Mesothelial cell of epicardium (in vitro differentiated cells): Measurements from ENCODE around the gene GALT. TPM values are rescaled to one million over a fixed set of nuclear protein-coding genes. Genes with fewer than 3 reads are reported as not detected.

Experiments
- DNase-seq, 2 experiments: peaks; one replicate each; pipeline ENCODE4 v3.0.0; 2021; ENCODE audit warnings: low spot score in 2 of 2; ENCODE audit not compliant: unreplicated experiment in 2 of 2
- H3K27ac Mint-ChIP-seq: 2 replicates; pipeline ENCODE4 v1.8.0; 2021; ENCODE audit warnings: mixed read lengths
- H3K27me3 Mint-ChIP-seq: 2 replicates; pipeline ENCODE4 v1.8.0; 2021; ENCODE audit warnings: low read depth, mixed read lengths
- H3K36me3 Mint-ChIP-seq: 2 replicates; pipeline ENCODE4 v1.8.0; 2021; ENCODE audit warnings: mixed read lengths
- H3K4me1 Mint-ChIP-seq: 2 replicates; pipeline ENCODE4 v1.8.0; 2021; ENCODE audit warnings: mixed read lengths
- H3K4me3 Mint-ChIP-seq: 2 replicates; pipeline ENCODE4 v1.8.0; 2021; ENCODE audit warnings: mild to moderate bottlenecking, moderate library complexity, mixed read lengths
- H3K9me3 Mint-ChIP-seq: 2 replicates; pipeline ENCODE4 v1.8.0; 2021; ENCODE audit warnings: mixed read lengths
- total RNA-seq: library from RNA; stranded (reverse); gene quantifications from 3 replicates; pipeline ENCODE4 v1.2.1, GENCODE V29; 2021
- TF ChIP-seq, protein P1 (sequence below): fragments of 200-600 bp; sonication (generic); IDR thresholded peaks from one replicate; pipeline ENCODE4 v1.5.0; 2021; ENCODE audit warnings: antibody characterized with exemption; ENCODE audit not compliant: unreplicated experiment

Gene GALT
- total RNA-seq, 1 donor from 2014 or later: 88.5 TPM

DNA sequence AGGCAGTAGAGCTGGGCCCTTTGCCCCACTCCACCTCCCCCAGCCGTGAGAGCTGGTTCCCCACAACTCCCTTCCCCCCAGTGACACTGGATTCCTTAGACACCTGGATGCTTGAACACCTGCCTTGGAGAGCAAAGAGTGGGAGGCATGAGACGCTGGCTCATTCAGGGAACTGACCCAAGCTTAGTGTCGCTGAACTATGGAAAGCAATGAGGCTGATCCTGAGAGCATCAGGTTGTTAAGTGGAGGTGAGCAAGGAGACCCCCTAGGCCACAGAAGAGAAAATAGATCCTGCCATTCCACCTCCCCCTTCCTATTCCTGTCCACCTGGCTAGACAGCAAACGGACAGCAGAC, 42.6 kb downstream of the GALT start:
- peaks cover 5% of the 10 kb centered on the region for H3K36me3 Mint-ChIP-seq
- H3K27me3 Mint-ChIP-seq: no peaks in the 10 kb centered on the region
- DNase-seq: no peak
- H3K27ac Mint-ChIP-seq: no peak overlapping the region
- H3K9me3 Mint-ChIP-seq: peaks cover 10% of the 10 kb centered on the region
- TF ChIP-seq, protein P1, sequence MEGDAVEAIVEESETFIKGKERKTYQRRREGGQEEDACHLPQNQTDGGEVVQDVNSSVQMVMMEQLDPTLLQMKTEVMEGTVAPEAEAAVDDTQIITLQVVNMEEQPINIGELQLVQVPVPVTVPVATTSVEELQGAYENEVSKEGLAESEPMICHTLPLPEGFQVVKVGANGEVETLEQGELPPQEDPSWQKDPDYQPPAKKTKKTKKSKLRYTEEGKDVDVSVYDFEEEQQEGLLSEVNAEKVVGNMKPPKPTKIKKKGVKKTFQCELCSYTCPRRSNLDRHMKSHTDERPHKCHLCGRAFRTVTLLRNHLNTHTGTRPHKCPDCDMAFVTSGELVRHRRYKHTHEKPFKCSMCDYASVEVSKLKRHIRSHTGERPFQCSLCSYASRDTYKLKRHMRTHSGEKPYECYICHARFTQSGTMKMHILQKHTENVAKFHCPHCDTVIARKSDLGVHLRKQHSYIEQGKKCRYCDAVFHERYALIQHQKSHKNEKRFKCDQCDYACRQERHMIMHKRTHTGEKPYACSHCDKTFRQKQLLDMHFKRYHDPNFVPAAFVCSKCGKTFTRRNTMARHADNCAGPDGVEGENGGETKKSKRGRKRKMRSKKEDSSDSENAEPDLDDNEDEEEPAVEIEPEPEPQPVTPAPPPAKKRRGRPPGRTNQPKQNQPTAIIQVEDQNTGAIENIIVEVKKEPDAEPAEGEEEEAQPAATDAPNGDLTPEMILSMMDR: no peak
- no peak overlapping the region for H3K4me3 Mint-ChIP-seq
- H3K4me1 Mint-ChIP-seq: no peaks in the 10 kb centered on the region

DNA sequence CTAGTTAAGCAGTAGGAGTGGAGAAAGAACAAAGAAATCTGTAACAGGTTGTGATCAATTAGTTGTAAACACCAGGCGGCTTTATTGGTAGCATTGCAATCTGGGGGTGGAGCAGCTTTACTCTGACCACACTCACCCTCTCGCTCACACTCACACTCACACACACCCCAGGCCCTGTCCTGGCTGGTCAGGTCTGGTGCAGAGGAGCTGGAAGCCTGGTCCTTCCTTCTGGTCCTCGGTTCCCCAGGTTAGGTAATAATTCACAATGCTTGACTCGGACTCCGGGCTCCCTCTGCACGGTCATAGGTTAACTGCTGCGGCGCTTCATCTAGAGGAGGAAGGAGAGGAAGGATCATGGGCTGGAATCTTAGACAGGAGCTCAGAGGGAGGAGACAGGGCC, 43.0 kb downstream of the GALT start:
- no peak for DNase-seq
- peaks cover 5% of the 10 kb centered on the region for H3K36me3 Mint-ChIP-seq
- no peak overlapping the region for H3K4me3 Mint-ChIP-seq
- TF ChIP-seq, protein P1: no peak
- H3K27ac Mint-ChIP-seq: no peak overlapping the region
- H3K4me1 Mint-ChIP-seq: no peaks in the 10 kb centered on the region
- H3K27me3 Mint-ChIP-seq: no peaks in the 10 kb centered on the region
- peaks cover 10% of the 10 kb centered on the region for H3K9me3 Mint-ChIP-seq

DNA sequence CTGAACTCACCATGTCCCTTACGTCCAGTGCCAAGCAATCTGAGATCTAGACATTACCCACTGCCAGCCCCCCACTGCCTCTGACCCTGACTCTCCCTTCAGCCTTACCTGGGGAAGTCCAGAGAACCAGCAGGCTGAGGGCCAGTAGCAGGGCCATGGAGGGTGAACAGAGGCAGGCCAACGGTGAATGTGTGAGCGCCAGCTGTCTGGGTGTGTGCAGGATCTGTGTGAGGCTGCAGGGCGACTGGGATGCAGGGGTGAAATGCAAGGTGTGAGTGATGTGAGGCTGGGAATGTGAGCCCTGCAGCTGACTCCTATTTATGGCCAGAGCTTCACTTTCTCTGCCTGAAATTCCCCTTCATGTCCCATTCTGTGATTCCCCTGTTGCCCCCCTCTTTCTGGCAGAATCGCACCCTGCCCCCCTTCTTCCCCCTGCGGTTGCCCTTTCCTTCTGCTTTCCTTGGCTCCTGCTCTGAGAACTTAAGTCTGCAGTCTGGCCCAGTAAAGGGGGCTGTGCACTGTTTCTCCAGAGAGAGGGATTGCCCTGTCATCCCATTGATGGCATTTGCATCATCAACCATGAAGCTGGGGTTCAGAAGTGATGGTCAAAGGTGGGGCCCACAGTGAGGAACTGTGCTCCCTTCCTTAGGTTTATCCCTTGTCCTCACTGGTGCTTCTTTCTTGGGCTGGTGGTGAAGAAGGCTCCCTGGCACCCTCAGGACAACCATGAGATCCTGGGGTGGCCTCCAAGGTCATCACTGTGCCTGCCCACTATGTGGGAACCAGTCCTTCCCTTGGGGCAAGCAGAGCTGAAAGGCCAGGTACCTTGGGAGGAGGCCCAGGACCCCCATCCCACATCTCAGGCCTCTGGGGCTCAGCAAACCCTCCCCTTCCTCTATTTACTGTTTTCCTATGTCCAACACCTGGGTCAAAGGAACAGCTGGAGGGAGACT, 44.8 kb downstream of the GALT start, which contains the start of gene CCL19:
CCL19 (minus strand) TSS at position 294 of the 953 bp plus-strand sequence; CDS start at position 157, 137 bp downstream.
- Mint-ChIP-seq H3K4me1 (no peaks in the 10 kb centered on the region), H3K36me3 (peaks cover 9% of the 10 kb centered on the region), H3K27me3 (no peaks in the 10 kb centered on the region), H3K4me3 (no peak within 1 kb of the TSS), H3K9me3 (peaks cover 15% of the 10 kb centered on the region), H3K27ac (no peak within 1 kb of the TSS)
- DNase-seq: no peak
- TF ChIP-seq, protein P1: no peak

DNA sequence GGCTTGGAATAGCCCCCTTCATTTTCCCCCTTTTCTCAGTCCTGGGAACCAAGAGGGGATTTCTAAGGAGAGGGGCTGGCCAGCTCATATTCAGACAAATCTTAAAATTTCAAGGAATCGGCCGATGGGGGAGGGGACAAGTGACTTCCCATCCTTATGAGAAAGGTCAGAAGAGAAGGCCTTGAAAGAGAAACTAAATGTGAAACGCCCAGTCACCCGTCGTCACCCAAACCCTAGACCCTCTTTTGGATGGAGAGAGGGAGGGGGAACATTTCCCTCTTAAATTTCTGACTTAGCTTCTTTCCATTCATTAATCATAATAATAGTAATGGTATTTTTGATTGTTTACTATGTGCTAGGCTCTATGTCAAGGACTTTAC, 45.5 kb downstream of the GALT start:
- no peak overlapping the region for H3K27ac Mint-ChIP-seq
- H3K36me3 Mint-ChIP-seq: peaks cover 9% of the 10 kb centered on the region
- TF ChIP-seq, protein P1: no peak
- H3K4me3 Mint-ChIP-seq: no peak overlapping the region
- H3K27me3 Mint-ChIP-seq: peaks cover 3% of the 10 kb centered on the region
- no peak for DNase-seq
- peaks cover 15% of the 10 kb centered on the region for H3K9me3 Mint-ChIP-seq
- no peaks in the 10 kb centered on the region for H3K4me1 Mint-ChIP-seq

DNA sequence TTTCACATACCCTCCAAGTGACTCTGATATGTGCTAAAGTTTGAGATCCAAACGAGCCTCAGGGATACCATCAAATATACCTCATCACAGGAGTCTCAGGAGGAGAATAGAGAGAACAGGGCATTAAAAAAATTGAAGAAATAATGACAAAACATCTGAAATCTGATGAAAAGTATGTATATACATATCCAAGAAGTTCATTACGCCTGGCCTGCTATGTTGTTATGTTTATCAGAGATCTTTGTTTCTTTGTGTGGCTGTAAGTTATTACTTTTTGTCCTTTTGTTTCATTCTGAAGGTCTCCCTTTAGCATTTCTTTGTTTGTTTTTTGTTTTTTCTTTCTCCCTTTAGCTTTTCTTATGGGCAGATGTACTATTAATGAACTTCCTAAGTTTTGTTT, 47.1 kb downstream of the GALT start:
- Mint-ChIP-seq H3K27ac (no peak overlapping the region), H3K27me3 (peaks cover 9% of the 10 kb centered on the region), H3K9me3 (peaks cover 15% of the 10 kb centered on the region), H3K4me3 (no peak overlapping the region), H3K36me3 (peaks cover 9% of the 10 kb centered on the region), H3K4me1 (no peaks in the 10 kb centered on the region)
- DNase-seq: no peak
- TF ChIP-seq, protein P1: no peak
